Stimulated activated CD4-positive, alpha-beta T cell treated with anti-CD3 and anti-CD28 coated beads, Interleukin-2, amount 100 ng/mL, for 24 hours (primary cell): ENCODE results near the gene MLLT6.

Experiments used
- DNase-seq, 2 donors: peaks; one replicate each; pipeline ENCODE4 v3.0.0-alpha.2; 2020

Gene MLLT6

DNA sequence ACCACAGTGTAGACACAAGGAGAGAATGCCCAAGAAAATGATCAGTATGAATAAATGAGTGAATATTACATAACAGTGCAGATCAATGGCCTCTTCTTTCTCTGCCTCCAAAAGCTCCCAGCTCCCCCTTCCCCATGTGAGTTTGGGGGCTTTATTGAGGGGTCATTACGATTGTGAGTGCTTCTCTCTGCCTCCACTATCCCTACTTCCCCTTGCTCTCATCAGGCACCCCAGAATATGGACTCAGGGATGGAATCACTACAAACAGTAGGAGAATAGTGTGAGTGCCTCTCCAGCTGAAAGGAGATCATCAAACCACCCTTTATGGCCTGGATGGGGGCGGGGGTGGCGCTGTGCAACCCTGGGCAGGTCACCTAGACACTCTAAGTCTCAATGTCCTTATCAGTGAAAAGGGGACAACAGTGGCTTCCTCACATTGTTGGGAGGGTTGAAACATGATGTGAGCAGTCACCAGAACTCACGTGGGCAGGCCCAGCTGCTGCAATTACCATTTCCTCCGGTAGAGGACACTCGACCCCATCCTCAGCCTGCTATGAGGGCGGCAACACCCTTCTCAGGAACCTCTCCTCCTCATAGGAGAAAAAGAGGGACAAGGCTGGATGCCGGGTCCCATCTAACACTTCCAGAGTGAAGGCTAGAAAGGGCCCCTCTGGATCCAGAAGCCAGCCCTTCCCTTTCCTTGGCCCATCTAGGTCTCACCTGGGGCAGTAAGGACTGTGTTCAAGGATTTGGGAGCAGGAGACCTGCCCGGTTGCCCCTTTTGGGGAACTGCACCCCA lies 28.2 kb upstream of the MLLT6 start:
- DNase-seq = peak; percentile 89 to 90

DNA sequence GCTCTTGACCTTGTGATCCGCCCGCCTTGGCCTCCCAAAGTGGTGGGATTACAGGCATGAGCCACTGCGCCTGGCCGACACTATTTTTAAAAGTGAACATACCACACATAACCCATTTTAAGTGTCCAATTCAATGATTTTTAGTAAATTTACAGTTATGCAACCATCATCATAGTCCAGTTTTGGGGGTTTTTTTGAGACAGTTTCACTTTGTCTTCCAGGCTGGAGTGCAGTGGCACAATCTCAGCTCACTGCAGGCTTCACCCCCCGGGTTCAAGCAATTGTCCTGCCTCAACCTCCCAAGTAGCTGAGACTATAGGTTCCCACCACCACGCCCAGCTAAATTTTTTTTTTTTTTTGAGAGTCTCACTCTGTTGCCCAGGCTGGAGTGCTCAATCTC lies 27.3 kb upstream of the MLLT6 start:
- no peak for DNase-seq

DNA sequence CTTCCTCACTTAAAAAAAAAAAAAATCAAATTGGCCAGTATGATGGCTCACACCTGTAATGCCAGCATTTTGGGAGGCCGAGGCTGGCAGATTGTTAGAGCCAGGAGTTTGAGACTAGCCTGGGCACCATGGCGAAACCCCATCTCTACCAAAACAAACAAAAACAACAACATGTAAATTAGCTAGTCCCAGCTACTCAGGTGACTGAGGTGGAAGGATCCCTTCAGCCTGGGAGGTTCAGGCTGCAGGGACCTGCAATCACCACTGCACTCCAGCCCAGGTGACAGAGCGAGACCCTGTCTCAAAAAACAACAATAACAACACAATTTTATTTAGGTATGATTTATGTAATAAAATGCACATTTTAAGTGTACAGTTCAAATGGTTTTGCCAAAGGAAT lies 24.0 kb upstream of the MLLT6 start:
- DNase-seq = no peak

DNA sequence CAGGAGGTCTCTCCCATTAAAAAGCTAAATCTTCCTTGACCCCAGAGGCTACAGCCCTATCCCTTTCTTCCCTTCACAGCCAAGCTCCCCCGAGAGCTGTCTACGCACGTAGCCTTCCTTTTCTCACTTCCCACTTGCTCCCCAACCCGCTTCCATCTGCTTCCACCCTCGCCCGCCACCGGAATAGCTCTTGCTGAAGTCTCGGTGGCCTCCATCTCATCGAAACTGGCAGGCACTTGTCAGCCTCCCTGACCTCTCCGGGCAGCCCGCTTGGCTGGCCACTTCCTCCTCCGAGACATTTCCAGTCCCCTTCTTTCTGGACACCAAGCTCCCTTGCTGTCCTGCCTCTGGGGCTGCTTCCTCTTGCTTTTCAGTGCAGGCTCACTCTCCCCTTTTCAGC lies 19.6 kb upstream of the MLLT6 start:
- DNase-seq = no peak

DNA sequence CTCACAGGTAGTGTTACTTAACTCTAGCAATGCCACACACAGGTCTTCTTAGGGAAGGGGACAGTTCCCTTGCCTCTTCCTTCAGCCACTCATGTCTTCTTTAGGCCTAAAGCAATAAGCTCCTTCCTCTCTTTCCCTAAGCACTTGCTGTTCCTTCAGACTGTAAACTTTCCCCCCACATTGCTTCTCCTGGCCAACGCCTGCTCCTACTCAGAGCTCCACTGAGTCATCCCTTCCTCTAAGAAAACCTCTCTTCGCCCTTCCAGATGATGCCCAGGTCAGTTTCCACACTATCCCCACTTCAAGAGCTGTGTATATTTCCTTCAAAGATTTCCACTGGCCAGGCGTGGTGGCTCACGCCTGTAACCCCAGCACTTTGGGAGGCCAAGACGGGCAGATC lies 17.8 kb upstream of the MLLT6 start:
- no peak for DNase-seq

DNA sequence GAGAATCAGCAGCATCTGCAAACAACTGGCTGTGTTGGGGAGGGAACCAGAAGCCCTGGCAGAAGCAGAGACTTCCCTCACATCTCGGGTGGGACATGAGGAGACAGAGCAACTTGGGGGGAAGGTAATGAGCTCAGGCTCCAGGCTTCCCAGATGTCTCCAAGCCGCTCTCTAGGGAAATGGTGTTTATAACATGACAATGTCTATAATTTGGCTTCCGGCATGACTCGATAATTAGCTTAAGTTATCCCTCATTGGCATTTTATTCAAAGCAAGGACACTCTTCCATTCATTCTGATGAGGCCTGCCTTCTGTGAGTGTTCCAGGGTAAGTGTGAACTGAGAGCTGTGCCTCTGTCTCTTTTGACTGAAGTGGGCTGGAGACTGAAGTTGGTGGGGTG lies 14.7 kb upstream of the MLLT6 start:
- no peak for DNase-seq

DNA sequence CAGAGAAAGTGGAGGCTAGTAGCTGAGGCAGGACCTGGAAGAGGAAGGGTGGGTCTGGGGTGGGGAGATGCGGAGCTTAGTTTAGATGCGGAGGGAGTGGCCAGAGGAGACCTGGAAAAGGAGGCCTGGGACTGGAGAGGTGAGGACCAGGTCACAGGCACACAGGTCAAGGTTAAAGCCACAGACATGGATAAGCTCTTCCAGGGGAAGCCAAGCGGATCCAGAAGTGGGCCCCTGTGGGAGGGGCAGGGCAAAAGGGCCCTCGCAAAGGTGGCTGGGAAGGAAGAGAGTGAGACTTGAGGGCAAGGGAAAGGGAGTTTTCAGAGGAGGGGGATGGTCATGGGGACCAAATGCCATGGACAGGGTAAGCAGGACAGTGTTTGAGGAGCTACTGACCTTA lies 13.9 kb upstream of the MLLT6 start:
- DNase-seq = no peak

DNA sequence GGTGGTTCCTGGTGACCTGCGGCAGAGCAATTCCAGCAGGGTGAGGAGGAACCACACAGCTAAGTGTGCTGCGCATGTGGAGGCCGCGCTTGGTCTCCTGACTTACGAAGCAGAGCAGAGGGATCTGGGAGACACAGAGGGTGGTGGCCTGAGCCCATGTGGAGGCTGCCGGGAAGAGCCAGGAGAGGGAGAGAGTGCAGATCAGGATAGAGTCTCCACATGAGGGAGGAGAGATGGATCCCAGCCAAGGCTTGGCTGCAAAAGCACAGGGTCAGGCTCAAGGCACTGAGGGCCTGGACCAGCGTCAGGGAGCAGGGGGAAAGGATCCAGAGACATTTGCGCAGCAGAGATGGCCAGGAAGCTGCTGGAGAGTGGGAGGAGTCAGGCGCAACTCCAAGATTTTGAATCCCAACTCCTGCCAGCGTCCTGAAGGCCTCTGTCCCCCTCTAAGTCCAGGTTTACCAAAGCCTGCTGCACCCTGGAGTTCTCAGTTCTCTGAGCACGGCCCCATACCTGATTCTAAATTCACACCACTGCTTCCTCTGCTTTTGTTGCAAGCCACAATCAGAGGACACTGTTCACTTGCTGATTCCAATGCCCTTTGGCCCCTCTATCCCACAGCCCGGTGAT lies 11.3 kb upstream of the MLLT6 start:
- no peak for DNase-seq

DNA sequence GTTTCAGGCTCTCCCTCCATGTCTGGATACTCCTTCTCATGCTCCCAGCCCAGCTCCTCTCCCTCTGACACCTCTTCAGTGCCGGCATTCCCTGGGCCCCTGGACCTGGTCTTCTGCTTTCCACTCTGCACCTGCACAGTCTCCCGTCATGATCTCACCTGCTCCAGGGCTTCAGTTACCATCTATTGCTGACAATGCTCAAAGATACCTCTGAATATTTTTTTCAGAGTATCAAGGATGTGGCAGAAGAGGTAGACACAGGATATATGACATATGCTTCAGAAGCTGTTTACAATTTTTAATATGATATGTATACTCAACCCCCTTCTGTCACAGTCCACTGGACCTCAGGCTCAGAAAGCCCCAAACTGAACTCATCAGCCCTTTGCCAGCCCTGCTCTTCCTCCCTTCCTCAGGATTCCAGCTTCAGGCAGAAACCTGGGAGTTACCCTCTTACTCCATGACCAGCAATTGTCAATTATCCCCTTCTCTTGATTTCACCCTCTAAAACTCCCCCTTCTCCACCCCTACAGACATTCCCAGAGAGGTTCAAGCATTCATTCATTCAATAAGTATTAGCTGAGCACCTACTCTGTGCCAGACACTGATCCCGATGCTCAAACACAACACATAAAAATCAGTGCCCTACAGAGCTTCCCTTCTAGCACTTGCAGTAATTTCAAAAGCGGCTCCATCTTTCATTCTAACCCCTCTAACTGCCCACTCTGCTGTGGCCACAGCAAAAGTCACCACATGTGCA lies 7.8 kb upstream of the MLLT6 start:
- no peak for DNase-seq

DNA sequence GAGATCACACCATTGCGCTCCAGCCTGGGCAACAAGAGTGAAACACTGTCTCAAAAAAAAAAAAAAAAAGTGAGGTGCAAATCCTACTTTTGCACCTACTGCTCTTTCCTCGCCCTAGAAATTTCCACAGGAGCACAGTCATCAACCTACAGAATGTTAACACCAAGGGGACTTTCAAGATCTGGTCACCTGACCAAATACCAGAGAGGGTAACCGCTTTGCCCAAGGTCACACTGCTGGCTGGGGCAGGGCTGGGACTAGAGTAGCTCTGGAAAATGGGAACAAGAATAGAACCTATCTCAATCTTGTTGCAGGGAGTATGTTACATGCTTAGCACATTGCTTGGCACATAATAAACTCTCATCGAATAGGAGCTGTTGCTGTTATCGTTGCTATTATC lies 6.3 kb upstream of the MLLT6 start:
- no peak for DNase-seq

DNA sequence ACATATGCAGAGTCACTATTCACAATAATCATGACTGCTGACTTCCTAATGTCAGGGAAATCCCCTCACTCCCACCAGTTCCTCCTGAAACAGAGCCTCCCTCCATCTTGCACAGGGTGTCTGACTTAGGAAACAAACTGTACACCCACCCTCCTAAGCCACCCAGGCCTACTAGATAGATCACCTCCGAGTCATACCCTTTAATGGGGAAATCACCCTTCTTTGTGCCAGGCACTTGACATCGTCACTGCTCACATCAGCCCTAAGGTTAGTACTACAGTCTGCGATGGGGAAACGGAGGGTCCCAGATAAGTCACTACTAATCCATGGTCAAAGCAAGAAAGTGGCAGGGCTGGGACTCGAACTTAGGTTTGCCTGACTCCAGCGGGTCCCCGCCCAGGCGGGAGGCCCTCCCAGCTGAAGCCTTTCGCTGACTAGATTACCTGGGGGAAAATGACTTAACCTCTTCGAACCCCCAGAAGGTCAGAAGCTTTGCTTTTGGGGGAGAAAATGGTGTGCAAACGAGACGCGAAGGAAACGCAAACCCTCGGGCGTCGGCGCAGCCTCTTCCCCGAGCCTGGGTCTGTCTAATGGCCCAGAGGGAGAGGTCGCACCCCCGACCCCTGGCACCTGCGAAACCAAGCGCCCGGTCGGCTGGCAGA lies 3.4 kb upstream of the MLLT6 start:
- DNase-seq = peak; percentile 86 to 87

DNA sequence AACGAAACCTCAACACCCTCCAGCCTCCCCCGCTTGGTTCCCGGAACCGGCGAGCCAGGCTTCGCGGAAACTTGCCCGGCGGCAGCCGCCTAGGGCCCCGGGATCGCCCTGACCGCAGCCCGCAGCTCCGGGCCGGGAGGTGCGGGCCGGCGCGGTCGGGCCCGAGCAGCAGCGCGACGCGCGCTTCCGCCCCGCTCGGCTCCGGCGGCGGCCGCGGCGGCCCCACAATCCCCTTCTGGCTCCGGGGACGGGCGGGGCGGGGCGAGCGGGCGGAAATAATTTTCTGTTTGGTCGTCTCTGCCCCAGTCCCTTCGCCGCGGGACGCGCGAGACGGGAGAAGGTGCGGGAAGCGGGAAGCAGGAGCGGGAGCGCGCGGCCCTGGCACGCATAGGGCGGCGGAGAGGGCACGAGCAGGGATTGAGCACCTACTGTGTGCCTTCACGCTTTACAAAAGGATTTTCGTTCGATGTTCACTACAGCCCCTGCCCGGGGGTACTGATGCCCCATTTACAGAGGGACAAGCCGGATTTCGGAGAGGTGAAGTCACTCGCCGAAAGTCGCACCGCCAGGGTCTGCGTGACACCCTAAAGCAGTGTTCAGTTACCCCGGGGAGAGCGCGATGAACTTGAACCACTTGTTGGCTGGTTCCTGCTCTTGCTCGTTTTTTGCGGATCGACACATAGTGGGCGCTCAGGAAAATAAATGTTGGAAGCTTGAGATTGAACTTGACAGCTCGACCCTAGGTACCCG lies 2.7 kb upstream of the MLLT6 start:
- DNase-seq = peak; percentile 80 to 83

DNA sequence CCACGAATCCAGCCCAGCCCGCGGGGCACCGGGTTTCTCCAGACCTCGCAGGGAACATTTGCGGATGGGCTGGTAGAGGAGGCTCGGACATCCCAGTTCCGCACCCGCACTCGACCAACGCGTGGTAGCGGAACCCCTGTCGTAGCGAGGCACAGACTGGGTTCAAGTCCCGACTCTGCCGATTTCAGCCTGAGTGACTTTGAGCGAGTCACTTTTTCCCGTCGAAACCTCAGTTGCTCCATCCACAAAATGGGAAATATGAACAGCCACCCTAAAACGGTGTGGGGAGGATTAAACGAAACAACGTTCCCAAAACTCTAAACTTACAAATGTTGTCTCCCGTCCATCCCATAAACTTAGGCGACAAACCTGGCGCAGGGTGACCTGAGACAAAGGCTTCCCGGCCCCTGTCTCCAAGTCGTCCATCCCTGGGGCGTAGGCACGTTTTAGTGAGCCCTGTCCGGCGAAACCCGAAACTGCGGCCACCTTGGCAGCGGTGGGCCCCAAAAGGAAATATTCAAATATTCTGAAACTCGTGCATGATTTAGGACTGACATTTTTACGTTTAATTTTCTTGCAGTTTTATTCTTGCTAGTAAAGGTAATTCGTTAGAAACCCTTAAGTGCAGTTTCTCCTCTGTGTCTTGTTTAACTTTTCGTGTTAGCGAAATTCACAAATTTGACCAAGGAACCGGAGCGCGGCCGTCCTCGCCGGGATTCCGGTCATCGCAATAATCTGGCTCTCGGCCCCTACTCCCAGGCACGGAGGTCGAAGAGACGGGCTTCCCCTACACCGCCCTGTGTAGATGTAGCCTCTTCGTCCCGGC lies 1.9 kb upstream of the MLLT6 start:
- DNase-seq = peak; percentile 46 to 54

DNA sequence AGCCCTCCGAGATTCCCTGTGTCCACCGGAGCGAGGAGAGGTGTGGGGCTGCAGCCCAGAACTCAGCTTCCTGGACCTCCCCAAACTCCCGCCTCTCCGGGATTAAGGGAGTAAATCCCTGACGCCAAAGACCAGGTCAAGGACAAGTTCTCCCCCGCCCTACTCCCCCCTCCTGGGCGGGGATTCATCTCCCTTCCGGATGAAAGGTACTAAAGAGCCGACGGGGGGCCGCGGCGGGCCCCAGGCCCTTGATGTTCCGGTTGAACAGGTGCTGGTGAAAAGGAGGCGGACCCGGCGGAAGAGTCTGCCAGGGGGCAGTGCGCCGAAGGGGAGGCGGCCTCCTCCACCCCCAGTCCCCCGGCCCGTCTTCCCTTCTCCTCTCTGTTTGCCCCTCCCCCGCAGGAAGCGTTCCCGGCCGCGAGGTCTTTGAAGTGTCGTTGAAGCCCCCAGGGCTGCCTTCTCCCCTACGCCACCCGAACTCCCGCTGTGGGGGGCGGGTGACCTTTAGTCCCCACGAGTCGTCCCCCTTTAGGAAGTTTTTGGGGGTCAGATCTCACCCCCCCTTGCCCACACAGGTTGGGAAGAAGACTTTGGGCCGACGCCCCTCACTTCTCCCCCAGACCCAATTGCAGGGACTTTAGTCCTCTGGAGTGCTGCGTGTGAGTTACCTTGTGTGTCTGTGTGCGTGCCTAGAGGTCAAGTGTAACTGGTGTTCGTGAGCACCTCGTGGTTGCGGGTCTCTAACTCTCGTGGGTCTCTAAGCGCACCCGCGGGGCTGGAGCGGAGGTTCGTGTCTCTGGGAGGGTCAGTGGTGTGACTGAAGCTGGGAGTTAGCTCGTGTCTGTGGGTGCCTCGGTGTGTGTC lies 1.1 kb upstream of the MLLT6 start:
- peak; percentile 86 to 93 for DNase-seq

DNA sequence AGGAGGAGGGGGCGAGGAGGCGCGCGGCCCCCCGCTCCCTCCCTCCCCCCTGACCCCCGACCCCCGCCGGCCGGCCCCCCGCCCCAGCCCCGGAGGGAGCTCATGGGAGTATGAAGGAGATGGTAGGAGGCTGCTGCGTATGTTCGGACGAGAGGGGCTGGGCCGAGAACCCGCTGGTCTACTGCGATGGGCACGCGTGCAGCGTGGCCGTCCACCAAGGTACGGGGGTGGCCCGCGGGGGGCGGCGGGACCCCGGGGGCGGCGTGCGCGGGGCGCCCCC lies 390 bp downstream of the MLLT6 start:
- DNase-seq = no peak

DNA sequence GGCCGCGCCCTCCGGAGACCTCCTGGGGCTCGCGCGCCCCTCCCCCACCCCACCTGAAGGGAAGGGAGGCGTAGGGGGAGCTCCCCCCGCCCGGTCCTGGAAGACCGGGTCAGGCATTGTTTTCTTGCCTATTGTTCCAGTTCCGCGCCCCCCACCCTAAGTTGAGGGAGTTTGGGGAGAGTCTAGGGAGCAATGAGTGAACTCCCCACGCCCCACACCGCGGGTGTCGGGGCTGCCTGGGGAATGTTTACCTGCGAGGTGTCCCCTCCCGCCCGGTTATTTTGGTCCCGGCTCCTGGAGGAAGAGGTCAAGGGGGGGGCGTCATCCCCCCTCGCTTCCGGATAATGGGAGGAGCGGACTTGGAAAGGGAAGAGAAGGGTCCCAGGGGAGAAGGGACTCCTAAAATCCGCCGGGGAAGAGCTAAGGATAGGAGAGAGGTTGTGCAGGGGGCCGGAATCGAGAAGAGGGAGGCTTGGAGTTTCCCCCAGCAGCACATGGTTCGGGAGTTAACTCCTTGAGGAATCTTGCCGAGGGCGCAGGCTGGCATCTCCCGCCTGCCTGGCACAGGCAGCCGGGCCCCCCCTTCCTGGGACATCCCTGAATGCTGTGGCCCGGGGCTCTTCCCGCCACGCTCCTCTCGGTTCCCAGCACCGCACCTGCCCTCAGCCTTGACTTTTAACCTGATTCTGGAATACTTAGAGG lies 881 bp downstream of the MLLT6 start:
- DNase-seq = peak; percentile 58 to 59

DNA sequence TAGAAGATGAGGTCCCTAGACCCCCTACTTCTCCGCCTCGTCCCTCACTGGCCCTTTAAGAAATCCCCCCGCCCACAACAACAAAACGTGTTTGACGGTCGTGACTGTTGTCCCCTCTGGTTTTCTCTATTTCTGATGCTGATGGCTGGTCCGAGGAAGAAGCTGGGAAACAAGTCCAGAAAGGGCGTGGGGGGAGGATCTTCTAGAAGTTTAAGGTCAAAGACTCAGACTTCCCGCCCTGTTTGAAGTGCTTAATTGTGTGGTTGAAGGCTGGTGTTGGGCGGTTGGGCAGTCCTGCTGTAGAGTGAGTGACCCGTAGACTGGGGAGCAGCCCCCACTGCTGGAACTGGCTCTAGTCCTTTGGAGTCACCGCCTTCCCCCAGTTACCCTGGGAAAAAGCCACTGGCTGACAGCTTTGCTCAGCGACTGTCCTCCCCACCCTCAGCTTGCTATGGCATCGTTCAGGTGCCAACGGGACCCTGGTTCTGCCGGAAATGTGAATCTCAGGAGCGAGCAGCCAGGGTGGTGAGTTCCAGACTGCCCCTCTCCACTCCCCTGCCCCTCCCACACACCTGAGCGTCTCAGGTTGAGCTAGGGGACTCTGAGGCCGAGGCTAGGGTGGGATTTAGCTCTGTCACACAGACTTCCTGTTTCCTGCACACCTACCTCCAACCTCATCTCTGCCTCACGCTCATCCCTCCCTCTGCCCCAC lies 1.6 kb downstream of the MLLT6 start:
- peak; percentile 46 to 51 for DNase-seq

DNA sequence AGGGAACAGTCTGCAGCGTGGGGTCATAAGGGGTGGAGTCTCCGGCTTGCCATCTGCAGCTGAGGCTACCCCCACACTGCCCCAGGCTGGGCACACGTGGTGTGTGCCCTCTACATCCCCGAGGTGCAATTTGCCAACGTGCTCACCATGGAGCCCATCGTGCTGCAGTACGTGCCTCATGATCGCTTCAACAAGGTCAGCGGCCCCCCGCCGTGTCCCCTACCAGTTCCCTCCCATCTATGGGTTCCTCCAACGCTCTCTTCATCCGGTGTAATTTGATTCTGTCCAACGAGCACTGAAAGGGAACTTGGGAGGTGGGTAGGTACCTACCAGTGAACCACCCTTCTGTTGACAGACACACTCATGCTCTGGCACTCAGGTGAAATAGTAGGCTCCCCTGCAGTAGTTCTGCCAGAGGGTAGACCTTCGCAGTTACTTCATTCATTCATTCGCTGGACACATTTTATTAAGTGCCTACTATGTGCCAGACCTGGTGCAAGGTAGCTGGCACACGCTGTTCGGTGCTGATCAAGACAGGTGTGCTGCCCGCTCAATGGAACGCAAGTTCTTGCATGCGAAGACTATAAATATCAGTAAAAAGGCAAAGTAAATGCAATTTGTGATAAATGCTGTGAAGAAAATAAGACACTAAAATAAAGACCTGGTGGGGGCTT lies 2.7 kb downstream of the MLLT6 start:
- DNase-seq = no peak
